Measurements from ENCODE around the gene GPR132. TPM values are rescaled to one million over a fixed set of nuclear protein-coding genes. Genes with fewer than 3 reads are reported as not detected.

Gene GPR132
- total RNA-seq, 1 experiment from 2014 or later, result 0.20 TPM

DNA sequence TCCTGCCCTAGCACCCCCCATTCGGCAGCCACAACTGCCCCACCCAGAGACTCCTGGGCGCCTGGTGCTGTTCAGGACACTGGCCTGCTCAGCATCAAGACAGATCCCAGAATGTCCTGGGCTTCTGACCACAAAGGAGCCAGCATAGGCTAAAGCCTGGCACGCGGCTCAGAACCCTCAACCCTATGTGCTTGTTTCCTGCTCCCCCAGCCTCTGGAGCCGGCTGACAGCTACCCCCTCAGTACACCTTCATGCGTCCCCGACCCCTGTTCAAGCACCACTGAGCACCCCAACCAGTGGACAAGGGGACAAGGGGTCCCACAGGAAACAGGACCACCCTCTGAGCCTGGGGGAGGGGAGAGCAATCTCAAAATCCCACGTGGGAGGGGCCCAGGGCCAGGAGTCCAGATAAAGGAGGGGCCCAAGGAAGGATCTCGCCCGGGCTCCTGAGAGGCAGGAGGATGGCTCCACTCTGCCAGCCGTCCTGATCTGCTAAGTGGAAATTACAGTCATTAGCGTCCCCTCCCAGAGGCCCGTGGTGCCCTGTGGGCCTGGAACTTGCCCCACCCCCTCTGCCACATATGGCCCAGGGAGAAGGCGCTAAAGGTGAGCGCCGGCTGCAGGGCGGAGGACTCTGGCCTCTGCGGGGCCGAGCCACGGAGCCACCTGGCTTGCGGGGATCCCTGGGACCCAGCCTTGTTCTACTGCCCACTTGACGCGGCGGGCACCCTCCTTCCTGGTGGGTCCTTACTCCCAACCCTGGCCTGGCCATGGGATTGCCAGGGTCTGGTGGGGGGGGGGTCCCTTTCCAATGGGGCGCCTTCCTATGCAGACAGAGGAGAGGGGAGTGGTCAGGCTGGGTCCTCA is 27.2 kb upstream of the GPR132 start:
- no peak overlapping the region for H4K8ac ChIP-seq (replicated peaks; ENCODE audit: insufficient read length, low read depth, low read length)
- peaks cover 11% of the 10 kb centered on the region; the same call in 1 of the 2 replicates for H3K27me3 ChIP-seq (ENCODE audit: insufficient read depth, low read length)
- DNase-seq, result peak; percentile 52

More for the DNA sequence above, 27.2 kb upstream of the GPR132 start:
- Histone ChIP-seq H2BK20ac (ENCODE audit: low read depth, low read length, poor library complexity, severe bottlenecking) (no peak overlapping the region), H3K14ac (ENCODE audit: insufficient read depth, low read length) (peak overlapping the region; percentile 27; the same call in 1 of the 2 replicates), H2AFZ (ENCODE audit: low read length) (no peak overlapping the region), H3K79me2 (ENCODE audit: insufficient read depth, low read length) (no peaks in the 10 kb centered on the region), H3K4me2 (ENCODE audit: insufficient read depth, insufficient read length, low read length) (peak overlapping the region; percentile 31), H3K4ac (ENCODE audit: low read depth, low read length) (no peak overlapping the region), H2BK12ac (ENCODE audit: insufficient read length, low read depth, low read length) (no peak overlapping the region), H2BK120ac (ENCODE audit: low read depth, low read length, poor library complexity, severe bottlenecking) (no peak overlapping the region), H2BK15ac (ENCODE audit: low read depth, low read length) (no peak overlapping the region), H2AK5ac (ENCODE audit: insufficient read length, low read length) (no peak overlapping the region), H3K18ac (ENCODE audit: insufficient read length, low read depth, low read length) (no peak overlapping the region), H2BK5ac (ENCODE audit: insufficient read length, low read length) (no peak overlapping the region), H3K56ac (ENCODE audit: insufficient read length, low read depth, low read length) (no peak overlapping the region), H3K9ac (ENCODE audit: extremely low read depth, insufficient read length, low read length) (no peak overlapping the region), H3K23ac (ENCODE audit: insufficient read length, low read depth, low read length) (no peak overlapping the region), H3K4me1 (ENCODE audit: insufficient read depth, low read length) (no peaks in the 10 kb centered on the region; the same call in 1 of the 2 replicates), H4K91ac (ENCODE audit: insufficient read length, low read depth, low read length) (no peak overlapping the region), H3T11ph (ENCODE audit: low read length) (no peak overlapping the region), H3K27ac (ENCODE audit: insufficient read length, low read depth, low read length) (no peak overlapping the region), H3K79me1 (ENCODE audit: insufficient read depth, low read depth, low read length, poor library complexity, severe bottlenecking) (no peaks in the 10 kb centered on the region), H4K20me1 (ENCODE audit: control insufficient read depth, insufficient read depth, insufficient read length) (no peaks in the 10 kb centered on the region), H3K9me3 (ENCODE audit: control insufficient read depth, low read depth, low read length) (no peaks in the 10 kb centered on the region), H4K5ac (ENCODE audit: insufficient read length, low read depth, low read length) (no peak overlapping the region), H3K23me2 (ENCODE audit: insufficient read length, low read depth, low read length, poor library complexity, severe bottlenecking) (peaks cover 7% of the 10 kb centered on the region)
- Mint-ChIP-seq H3K4me1 (peaks cover 16 to 20% of the 10 kb centered on the region in 2 experiments), H3K27ac (no peak overlapping the region), H3K4me3 (peak overlapping the region; percentile 71 to 86), H3K9me3 (no peaks in the 10 kb centered on the region; a peak in 2 of 5 replicates), H3K36me3 (ENCODE audit: insufficient read depth in 1 of 3, low read depth in 3 of 3) (no peaks in the 10 kb centered on the region; a peak in 1 of 7 replicates), H3K27me3 (ENCODE audit: low read depth) (peaks cover 64% of the 10 kb centered on the region)
- WGBS (ENCODE audit: extremely low coverage, insufficient read length, low lambda C conversion rate), result no CpG with 5 or more reads among the region's 25 CpGs
- TF ChIP-seq, protein P1, sequence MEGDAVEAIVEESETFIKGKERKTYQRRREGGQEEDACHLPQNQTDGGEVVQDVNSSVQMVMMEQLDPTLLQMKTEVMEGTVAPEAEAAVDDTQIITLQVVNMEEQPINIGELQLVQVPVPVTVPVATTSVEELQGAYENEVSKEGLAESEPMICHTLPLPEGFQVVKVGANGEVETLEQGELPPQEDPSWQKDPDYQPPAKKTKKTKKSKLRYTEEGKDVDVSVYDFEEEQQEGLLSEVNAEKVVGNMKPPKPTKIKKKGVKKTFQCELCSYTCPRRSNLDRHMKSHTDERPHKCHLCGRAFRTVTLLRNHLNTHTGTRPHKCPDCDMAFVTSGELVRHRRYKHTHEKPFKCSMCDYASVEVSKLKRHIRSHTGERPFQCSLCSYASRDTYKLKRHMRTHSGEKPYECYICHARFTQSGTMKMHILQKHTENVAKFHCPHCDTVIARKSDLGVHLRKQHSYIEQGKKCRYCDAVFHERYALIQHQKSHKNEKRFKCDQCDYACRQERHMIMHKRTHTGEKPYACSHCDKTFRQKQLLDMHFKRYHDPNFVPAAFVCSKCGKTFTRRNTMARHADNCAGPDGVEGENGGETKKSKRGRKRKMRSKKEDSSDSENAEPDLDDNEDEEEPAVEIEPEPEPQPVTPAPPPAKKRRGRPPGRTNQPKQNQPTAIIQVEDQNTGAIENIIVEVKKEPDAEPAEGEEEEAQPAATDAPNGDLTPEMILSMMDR (conservative IDR thresholded peaks at IDR 0.05), result no peak

Measured in H9 (cell line).